GM12875 (cell line): ENCODE results near the gene CHCHD1.

ENCODE experiments used
- H3K4me3 ChIP-seq: one replicate; pipeline ENCODE4 v1.5.1; 2011; ENCODE audit warnings: low read depth, low read length, control low read depth
- CTCF ChIP-seq: IDR thresholded peaks from 2 replicates; pipeline ENCODE4 v1.5.1; 2011; ENCODE audit warnings: low read depth, mild to moderate bottlenecking, control low read depth, inconsistent platforms, low read length, moderate library complexity, borderline replicate concordance; ENCODE audit not compliant: insufficient read depth

The CHCHD1 gene

GRCh38 chr10:73743327-73743904 is 38.4 kb upstream of the CHCHD1 start:
- TF ChIP-seq CTCF: no peak
- H3K4me3 ChIP-seq: peak overlapping the region; percentile 85

GRCh38 chr10:73743905-73744663 is 37.8 kb upstream of the CHCHD1 start, which contains the start of gene SEC24C:
Gene SEC24C, plus strand, starts transcription at chr10:73744372. Its CDS starts 2,461 bp downstream, at chr10:73746833.
- TF ChIP-seq CTCF: no peak
- peak within 1 kb of the TSS; percentile 85 for H3K4me3 ChIP-seq

GRCh38 chr10:73744664-73744975 is 37.2 kb upstream of the CHCHD1 start:
- TF ChIP-seq CTCF: no peak
- H3K4me3 ChIP-seq: peak overlapping the region; percentile 85

- TF ChIP-seq CTCF: no peak
- H3K4me3 ChIP-seq: no peak overlapping the region
Measured at GRCh38 chr10:73746721-73747120, 35.1 kb upstream of the CHCHD1 start.

GRCh38 chr10:73750819-73751218 is 31.0 kb upstream of the CHCHD1 start:
- H3K4me3 ChIP-seq: no peak overlapping the region
- no peak for TF ChIP-seq CTCF

GRCh38 chr10:73756183-73756582 is 25.7 kb upstream of the CHCHD1 start:
- TF ChIP-seq CTCF: no peak
- H3K4me3 ChIP-seq: no peak overlapping the region

- no peak for TF ChIP-seq CTCF
- no peak overlapping the region for H3K4me3 ChIP-seq
Measured at GRCh38 chr10:73758704-73759511, 22.9 kb upstream of the CHCHD1 start.
